ENCODE results near the gene LCE3B.
A peak's percentile ranks its signal among the peaks of the same experiment; 100 is the strongest.
"Not testable (repeated sequence)": the region's sequence is repeated elsewhere in the genome, so short reads cannot be mapped to it uniquely, and the experiment has no call there.

Gene LCE3B, protein sequence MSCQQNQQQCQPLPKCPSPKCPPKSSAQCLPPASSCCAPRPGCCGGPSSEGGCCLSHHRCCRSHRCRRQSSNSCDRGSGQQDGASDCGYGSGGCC

DNA sequence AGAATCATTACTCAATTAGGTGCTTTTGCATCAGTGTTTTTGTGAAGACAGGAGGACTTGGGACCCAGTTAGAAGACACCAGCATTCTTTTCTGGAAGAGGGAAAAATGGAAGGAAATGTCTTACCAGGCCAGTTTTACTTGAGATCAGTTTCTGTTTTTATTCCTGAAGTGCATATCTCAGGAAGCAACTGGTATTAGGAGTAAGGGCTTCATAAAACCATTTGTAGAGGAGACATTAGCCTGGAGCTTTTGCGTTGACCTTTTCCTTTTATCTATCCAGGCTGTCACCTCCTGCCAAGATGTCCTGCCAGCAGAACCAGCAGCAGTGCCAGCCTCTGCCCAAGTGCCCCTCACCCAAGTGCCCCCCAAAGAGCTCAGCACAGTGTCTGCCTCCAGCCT lies at the start of gene LCE3B:
TSS of gene LCE3B (plus strand) at position 301 of the 400 bp plus-strand sequence. CDS start at position 301, 0 bp downstream.
- no peak for DNase-seq

GRCh38 chr1:152565115-152565514 lies 48.5 kb upstream of the LCE3B start:
- no peak for DNase-seq

DNA sequence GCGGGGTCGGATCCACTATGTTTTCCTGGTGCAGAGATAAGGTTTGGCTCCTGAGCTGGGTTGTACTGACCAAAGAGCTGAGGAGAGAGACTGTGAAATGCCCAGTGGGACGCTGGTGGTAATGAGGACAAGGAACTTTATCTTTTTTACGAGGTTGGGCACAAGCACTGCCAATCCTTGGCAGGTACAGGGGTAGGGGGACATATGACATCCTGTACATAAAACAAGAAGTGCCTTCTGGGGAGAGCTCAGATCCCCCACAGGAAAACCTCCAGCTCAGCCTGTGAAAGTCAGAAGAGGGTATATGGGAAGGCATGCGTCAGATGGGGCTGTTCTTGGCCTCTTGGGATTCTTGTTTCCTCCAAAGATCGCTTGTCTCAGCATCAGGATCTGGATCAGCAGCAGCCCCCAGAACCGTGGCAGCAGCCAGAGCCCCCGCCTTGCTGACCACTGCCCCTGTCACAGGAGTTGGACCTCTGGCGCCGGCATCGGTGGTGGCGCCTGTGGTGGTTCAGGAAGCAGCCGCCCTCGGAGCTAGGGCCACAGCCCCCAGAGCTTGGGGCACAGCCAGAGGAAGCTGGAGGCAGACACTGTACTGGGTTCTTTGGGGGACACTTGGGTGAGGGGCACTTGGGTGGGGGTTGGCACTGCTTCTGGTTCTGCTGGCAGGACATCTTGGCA lies 47.9 kb upstream of the LCE3B start:
- no peak for DNase-seq

DNA sequence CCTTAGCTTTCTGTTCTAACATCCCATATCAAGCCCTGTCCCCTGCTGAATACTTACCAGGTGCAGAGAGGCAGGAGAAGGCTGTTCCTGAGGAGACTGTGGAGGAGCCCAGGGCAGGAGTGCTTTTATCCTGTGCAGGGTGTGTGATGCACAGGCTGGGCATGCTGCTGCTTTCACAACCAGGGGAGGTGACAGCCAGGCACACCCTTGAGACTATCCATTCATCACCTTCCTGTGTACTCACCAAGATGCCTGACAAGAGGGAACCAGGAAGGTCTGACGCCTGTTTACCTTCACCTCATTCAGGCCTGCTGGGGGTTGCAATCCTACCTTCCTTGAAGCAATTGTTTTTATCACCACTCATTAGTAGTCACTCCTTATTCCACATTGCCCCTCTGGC lies 46.9 kb upstream of the LCE3B start, which contains the start of gene LCE3E:
TSS of gene LCE3E (minus strand) at position 100 of the 400 bp plus-strand sequence. CDS start 572 bp downstream, outside the sequence.
- DNase-seq, result no peak

DNA sequence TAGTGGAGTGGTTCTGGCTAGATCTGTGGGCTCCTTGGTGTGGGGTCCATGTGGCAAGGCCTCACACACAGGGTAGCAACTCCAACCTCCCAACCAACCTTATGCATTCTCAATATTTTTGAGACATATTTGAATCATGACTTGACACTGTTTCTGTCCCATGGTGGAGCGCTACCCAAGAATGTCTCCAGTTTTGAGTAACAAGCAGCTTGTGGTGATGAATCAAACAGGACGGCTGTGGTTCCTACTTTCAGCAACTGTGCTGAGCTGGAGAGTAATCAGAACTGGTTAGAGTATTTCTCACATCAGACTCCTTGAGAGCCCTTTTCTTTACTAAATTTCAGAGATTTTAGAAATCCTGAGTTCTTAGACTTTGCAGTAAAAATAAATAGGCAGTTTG lies 36.4 kb upstream of the LCE3B start:
- no peak for DNase-seq

- DNase-seq, result not testable (repeated sequence)
Observed at GRCh38 chr1:152579526-152579925, 34.1 kb upstream of the LCE3B start.

DNA sequence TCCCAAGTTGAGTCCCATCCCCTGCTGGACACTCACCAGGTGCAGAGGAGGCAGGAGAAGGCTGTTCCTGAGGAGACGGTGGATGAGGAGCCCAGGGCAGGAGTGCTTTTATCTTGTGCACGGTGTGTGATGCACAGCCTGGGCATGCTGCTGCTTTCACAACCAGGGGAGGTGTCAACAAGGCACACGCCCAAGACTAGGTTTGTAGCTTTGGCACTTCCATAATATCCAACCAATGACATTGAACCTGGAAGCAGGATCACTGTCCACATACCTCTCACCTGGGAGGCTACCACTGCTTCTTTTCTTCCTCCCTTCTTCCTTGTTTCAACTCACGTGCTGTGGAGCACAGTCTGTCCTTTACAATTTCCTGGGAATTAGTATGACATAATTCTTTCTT lies 33.2 kb upstream of the LCE3B start, which contains the start of gene LCE3D:
TSS of gene LCE3D (minus strand) at position 84 of the 400 bp plus-strand sequence. CDS start 580 bp downstream, outside the sequence.
- DNase-seq, result no peak

DNA sequence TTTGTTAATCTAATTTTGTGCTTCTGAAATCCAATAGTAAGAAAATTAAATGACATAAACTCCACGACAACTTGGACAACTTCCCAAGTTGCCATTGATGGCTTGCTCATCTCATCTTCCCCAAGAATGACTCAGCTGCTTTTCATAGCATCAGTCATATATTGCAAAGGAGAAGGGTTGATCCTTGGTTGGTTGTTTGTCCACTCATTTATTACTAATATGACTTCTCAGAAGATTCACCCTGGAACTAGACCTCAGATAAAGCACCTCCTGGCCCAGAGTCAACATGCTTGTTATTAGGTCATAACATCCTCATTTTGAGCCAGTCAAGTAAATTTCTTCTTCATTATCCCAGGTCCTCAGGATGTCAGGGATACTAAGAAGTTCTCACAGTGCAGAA lies 31.0 kb upstream of the LCE3B start:
- no peak for DNase-seq

DNA sequence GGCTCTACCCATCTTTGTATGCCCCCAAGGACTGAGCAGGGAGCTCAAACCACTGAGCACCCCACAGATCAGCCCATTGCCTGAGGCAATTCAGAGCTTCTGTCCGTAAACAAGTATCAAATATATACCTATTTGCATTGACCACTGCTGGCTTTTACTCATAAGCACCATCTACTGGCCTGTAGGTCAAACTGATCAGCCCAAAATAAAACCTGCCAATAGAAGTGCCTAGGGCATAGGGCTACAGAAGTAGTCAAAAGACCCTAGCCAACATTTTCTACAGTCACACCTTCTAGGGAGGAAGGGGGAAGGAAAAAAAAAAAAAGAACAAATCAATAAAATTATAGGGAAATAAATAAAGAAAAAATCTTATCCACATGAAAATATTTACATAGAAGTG lies 28.0 kb upstream of the LCE3B start:
- DNase-seq, result no peak

- no peak for DNase-seq
Observed at GRCh38 chr1:152596986-152597385, 16.6 kb upstream of the LCE3B start.

DNA sequence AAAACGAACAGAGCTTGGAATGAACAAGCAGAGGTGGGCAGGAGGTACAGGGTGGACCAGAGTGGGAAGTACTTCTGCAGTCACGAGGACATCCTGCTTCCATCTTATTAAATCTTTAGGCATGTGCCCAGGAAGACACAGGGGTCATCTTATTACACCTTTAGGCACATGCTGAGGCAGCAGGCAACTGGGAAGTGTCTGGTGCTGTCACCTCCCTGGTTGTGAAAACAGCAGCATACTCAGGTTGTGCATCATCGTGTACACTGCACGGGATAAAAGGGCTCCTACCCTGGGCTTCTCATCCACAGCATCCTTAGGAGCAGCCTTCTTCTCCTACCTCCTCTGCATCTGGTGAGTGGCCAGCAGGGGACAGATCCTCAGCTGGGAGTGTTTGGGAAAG lies 13.7 kb upstream of the LCE3B start, which contains the start of gene LCE3C:
TSS of gene LCE3C (plus strand) at position 301 of the 400 bp plus-strand sequence. CDS start 498 bp downstream, outside the sequence.
- no peak for DNase-seq

DNA sequence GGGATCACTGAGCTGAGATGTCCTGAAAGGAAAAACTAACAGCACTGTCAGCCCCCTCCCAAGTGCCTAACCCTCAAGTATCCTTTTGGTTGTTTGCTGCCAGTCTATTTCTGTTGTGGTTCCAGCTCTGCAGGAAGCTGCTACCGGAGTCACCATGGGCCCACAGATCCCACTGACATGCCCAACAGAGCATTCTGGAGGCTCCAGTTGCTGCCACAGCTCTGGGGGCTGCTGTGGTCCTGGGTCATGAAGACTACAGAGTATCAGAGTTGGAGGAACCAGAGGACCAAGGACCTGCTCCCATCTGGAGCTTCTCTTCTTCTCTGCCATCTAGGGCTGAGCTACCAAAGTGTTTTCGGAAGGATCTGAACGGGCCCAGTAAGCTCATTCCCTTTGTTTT lies 8.4 kb downstream of the LCE3B start:
- DNase-seq, result no peak

DNA sequence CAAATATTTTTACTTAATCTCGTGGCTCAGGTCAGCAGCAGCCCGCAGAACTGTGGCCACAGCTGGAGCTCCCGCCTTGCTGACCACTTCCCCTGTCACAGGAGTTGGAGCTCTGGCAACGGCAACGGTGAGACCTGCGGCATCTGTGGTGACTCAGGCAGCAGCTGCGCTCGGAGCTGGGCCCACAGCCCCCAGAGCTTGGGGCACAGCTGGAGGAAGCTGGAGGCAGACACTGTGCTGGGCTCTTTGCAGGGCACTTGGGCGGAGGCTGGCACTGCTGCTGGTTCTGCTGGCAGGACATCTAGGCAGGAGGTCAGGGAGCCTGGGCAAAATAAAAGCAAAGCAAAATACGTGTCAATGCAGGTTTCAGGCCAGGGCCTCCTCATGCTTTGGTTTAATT lies 9.2 kb downstream of the LCE3B start, which contains the start of gene LCE3A:
TSS of gene LCE3A (minus strand) at position 301 of the 400 bp plus-strand sequence. CDS start at position 301, 0 bp downstream.
- DNase-seq, result no peak

DNA sequence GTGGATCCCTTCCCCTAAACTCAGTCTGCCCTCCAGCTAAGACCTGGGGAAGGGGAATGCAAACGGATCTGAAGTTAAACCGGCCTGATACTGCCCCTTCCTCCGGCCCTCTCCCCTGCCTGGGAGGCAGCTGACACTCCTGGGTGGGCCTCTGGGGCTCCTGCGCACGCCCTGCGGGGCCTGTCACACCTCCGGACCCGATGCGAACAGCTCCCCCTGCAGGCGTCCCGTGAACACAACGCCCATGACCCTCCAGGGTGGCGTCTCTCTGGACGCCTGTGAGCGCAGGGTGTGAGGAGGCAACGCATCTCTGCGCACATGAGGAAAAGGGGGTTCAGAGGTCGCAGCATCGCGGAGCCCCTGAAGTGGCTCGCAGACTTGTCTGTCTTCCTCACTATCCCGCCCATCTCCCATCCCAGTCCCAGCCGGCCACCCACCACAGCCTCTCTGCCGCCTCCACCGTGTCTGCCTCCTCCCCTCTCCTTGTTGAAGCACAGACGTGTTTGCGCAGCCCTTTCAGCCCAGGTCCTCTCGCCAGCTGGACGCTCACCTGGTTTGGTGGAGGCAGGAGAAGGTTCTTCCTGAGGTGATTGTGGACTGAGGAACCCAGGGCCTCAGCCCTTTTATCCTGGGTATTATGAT lies 9.7 kb downstream of the LCE3B start:
- no peak for DNase-seq

- no peak for DNase-seq
Observed at GRCh38 chr1:152626744-152627143, 13.1 kb downstream of the LCE3B start.

- DNase-seq, result no peak
Observed at GRCh38 chr1:152630596-152630995, 17.0 kb downstream of the LCE3B start.

- no peak for DNase-seq
Observed at GRCh38 chr1:152640351-152640750, 26.7 kb downstream of the LCE3B start.

GRCh38 chr1:152643945-152644344 lies 30.3 kb downstream of the LCE3B start:
- no peak for DNase-seq

DNA sequence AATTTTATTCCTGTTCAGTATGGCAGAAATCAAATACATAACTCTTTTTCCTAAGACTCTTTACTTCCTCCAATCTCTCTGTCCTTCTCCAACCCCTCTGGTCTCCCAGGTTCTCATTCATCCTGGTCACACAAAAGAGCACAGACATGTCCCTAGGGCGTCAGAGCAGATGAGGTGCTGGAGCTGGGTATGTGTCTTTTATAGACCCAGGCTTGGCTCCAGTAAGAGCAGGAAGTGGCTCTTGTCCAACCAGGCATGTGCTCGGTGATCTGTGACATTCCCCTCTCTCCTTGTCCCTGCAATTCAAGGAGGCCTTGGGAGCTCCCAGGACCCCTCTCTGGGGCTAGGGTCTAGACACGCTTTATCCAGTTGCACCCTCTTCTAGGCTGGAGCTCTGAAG lies 31.5 kb downstream of the LCE3B start:
- DNase-seq, result no peak

DNA sequence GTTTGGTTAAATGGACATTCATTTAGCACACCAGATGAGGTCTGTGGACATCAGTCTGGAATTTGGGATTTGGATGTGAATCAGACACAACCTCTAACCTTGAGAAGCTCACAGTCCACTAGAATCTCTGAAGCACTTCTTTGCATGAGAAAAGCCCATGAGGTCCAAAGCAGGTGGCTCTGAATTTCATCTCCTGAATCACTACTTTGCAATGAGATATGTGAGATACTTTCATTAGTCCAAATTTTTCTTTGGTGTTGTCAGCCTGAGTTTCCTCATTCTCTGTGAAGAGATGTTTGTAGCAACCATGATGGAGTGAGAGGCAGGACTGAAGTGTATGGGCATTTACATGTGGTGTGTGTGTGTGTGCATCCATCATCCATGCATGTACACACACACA lies 33.0 kb downstream of the LCE3B start:
- no peak for DNase-seq

- peak; percentile 91 for DNase-seq
Observed at GRCh38 chr1:152654110-152654509, 40.5 kb downstream of the LCE3B start.

DNA sequence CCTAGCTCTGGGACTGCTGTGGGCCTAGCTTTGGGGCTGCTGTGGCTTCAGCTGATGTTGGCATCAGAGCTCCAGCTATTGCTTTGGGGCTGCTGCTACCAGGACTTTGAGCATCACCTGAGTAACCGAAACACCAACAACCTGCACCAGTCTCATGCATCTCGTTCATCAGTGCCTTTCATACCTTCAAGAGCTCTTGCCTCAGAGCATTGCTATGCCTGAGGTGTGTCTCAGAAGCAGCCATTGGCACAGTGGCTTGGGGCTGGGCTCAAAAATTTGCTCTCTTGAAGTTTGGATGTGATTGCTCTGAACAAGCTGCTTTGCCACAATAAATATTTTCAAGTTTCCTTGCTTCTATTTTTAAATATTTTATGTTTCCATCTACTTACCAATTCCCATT lies 42.8 kb downstream of the LCE3B start:
- DNase-seq, result no peak

GRCh38 chr1:152657677-152658076 lies 44.1 kb downstream of the LCE3B start:
- DNase-seq, result no peak

- no peak for DNase-seq
Observed at GRCh38 chr1:152658649-152659048, 45.0 kb downstream of the LCE3B start.

Measured in eye (tissue), 1 donor.